ENCODE data around the gene RNF149.

- TF ChIP-seq CTCF (IDR thresholded peaks at IDR 0.05; ENCODE audit: extremely low read depth in 1 of 2, insufficient read depth in 1 of 2, low read depth in 1 of 2, low read length in 2 of 2) (no peak), POLR2A (IDR thresholded peaks at IDR 0.05; ENCODE audit: low read depth, low read length) (no peak), MYC (IDR thresholded peaks at IDR 0.05; ENCODE audit: low read depth, low read length) (no peak), POLR2AphosphoS5 (IDR thresholded peaks at IDR 0.05; ENCODE audit: insufficient read depth, low read depth, low read length) (no peak), MAX (IDR thresholded peaks at IDR 0.05; ENCODE audit: insufficient read depth, insufficient read length) (no peak), EZH2 (IDR thresholded peaks at IDR 0.05; ENCODE audit: borderline replicate concordance, low read depth, low read length, severe bottlenecking) (no peak), GATA2 (IDR thresholded peaks at IDR 0.05; ENCODE audit: insufficient read depth, insufficient read length, low read depth, low read length) (no peak), JUN (IDR thresholded peaks at IDR 0.05; ENCODE audit: borderline replicate concordance, insufficient read depth, insufficient read length, low read depth) (no peak)
These were observed 67.3 kb downstream of the RNF149 start for GRCh38 chr2:101241158-101241557.

All from endothelial cell of umbilical vein (primary cell).